Stimulated activated CD8-positive, alpha-beta memory T cell treated with anti-CD3 and anti-CD28 coated beads, Interleukin-2, amount 100 ng/mL, for 48 hours (primary cell): ENCODE results near the gene ZNF143.
"Not testable (repeated sequence)": the region's sequence is repeated elsewhere in the genome, so short reads cannot be mapped to it uniquely, and the experiment has no call there.

Experiments used
- DNase-seq, 2 donors: peaks; one replicate each; pipeline ENCODE4 v3.0.0-alpha.2; 2020; ENCODE audit warnings: low read depth in 2 of 2

ZNF143 gene

GRCh38 chr11:9498457-9499078 lies 37.8 kb downstream of the ZNF143 start:
- DNase-seq: no peak

DNA sequence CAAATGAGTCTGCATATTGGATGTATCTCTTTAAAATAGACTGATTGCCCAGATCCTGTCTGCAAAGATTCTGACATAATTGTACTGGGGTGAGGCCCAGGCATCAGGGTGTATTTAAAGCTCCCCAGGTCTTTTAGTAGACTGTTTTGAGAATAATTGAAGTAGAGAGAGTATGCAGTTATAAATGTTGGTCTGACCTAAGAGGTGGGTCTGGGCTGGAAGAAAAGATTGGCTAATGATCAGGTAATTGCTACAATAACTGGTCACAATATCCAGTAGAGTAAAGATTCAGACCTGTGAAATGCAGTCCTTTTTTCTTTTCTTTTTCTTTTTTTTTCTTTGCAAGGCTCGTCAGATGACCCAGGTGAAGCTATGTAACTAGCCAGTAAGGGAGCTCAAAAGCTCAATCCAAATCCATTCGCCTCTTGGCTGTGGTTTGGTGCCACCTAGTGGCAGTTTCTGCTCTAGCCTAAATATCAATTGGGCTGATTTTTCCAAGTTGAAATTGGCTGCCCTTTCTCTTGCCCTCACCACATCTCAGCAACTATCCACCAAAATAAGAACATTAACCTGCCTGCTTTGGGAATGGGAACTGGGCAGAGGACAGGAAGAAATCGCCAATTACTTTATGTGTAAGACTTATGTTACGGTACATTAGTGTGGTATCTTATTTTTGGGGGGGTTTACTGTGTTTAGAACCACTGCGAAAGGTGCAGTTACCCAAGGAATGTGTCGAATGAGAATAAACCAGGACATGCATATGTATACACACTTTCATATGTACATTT lies 45.9 kb downstream of the ZNF143 start:
- DNase-seq: peak; percentile 55 to 65

DNA sequence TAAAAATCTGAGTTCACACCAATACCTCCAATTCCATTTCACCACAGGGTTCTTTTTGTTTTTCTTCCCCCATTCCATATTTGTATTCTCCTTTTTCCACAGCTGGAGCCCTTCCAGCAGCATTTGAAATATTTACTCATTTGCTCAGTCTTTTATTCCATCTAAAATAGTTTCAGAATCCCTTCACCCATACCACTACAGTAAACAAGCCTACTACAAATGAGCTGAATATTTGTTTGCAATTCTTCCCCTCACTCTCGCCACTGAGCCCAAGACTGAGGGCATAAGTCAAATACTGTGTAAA lies 46.4 kb downstream of the ZNF143 start:
- DNase-seq: no peak

- DNase-seq: no peak
These were observed 48.2 kb downstream of the ZNF143 start for GRCh38 chr11:9509041-9509440.

- DNase-seq: no peak
These were observed 51.7 kb downstream of the ZNF143 start for GRCh38 chr11:9512370-9513019.

- DNase-seq: not testable (repeated sequence)
These were observed 53.8 kb downstream of the ZNF143 start for GRCh38 chr11:9514576-9514975.

DNA sequence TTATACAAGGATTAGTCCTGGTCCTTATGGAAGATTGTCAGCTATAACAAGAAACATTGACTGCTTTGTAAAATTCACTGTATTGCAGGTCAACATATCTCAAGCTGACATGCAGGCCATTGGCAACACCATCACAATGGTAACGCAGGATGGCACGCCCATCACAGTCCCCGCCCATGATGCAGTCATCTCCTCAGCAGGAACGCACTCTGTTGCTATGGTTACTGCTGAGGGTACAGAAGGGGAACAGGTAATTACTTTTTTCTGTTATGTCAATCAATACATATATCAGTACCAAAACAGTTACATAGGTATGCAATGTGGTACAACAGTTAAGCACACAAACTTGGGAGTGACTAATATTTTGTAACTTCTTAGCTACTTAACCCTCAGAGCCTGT lies 55.3 kb downstream of the ZNF143 start:
- no peak for DNase-seq

GRCh38 chr11:9518835-9519410 lies 58.1 kb downstream of the ZNF143 start:
- no peak for DNase-seq

- no peak for DNase-seq
These were observed 63.2 kb downstream of the ZNF143 start for GRCh38 chr11:9524001-9524400.

DNA sequence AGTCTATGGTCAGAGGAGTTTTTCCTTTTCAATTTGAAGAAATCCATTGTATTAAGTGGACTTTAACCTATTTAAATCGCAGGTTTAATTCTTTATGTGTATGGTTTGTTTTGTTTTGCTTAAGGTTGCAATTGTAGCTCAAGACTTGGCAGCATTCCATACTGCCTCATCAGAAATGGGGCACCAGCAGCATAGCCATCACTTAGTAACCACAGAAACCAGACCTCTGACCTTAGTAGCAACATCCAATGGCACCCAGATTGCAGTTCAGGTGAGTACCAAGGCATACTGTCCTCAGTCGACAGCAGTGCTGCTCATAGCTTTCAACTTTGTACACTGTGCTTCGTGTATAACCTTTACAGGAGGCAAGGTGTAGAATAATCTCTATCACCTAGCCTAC lies 64.3 kb downstream of the ZNF143 start:
- DNase-seq: no peak

- no peak for DNase-seq
These were observed 66.8 kb downstream of the ZNF143 start for GRCh38 chr11:9527481-9528135.

DNA sequence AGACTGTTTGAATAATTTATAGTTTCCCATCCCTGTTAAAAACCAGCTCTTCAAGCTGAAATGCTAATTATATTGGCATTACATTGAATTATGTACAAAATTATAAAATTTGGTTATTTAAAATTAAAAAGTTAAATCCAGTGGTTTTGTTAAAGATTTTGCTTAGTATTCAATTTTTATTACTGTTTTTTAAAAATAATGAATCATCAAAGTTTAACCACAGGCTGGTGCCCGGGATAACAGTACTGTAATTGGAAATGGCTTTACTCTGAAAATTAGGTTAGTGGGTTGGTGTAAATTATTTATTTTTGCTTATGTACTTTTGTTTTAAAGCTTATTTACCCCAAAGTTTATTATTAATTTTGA lies 67.3 kb downstream of the ZNF143 start:
- no peak for DNase-seq

DNA sequence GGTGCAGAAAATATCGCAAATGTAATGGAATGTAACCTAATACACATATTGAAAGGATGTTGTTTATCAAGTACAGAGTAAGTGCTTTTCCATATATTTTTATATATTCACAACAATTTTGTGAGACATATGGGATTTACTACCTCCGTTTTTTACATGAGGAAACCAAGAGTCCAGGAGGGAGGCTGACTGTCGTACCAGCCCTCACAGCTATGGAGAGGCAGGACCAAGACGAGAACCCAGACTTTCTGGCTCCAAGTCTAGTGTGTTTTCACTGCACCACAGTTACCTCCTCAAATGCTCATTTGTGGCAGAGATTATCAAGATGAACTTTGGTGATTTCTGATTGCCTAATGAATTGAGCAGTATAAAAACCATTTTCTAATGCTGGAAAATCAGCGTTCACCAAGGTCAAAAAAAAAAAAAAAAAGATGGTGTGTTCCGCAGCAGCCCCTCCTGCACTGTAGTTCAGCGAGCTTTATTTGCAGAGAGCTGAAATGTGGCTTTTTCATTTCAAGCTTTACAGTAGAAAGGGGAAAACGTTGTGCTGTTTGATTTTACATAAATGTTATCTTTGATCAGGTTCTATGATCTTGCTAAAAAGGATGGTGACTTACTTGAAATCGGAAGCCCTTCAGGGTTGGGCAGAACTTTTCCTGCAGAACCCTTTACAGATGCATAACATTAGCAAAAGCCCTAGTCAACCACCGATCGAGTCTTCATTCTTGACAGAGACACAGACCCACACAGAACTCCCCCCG lies 67.9 kb downstream of the ZNF143 start:
- no peak for DNase-seq

- no peak for DNase-seq
These were observed 68.5 kb downstream of the ZNF143 start for GRCh38 chr11:9529334-9529650.

DNA sequence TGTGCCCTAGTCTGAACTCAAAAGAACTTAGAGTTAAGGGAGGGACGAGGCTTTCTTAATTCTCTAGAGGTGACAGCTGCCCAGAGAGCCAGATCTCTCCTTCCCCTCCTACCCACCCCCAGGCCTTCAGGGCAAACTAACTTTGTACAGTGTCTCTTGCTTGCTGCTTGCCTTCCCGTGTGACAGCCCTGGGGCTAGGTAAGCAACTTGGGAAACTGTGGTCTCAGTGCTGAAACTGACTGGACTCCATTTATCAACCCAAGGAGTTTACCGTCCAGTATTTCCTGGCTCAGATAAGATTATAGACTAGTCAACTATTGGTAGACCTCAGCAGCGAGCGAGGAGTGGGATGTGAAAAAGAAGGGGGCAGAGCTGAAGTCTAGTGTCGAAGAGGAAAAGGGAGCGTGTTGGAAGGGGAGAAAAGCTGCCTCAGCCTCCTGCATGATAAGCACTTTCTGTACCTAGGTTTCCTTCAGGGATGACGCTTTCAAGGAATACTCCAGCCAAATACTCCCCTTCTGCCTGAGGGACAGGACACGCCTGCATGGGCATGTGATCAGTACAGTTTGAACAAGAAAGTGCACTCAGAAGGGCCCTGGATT lies 69.3 kb downstream of the ZNF143 start:
- DNase-seq: no peak

GRCh38 chr11:9530901-9531625 lies 70.3 kb downstream of the ZNF143 start:
- no peak for DNase-seq

DNA sequence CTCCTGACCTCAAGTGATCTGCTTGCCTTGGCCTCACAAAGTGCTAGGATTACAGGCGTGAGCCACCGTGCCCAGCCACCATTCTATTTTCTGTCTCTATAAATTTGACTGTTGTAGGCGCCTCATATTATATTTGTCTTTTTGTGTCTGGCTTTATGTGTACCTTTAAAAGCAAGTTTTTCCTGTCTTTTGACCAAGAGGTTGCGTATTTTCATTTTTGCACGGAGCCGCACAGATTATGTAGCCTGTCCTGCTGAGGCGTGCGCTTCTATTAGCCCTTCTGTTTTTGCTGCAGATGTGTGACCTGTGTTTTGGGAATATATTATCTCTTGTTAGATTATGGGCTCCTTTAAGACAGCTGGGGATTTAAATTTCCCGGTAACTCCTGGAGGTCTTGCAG lies 72.2 kb downstream of the ZNF143 start:
- DNase-seq: no peak

GRCh38 chr11:9533736-9534473 lies 73.1 kb downstream of the ZNF143 start:
- DNase-seq: no peak

DNA sequence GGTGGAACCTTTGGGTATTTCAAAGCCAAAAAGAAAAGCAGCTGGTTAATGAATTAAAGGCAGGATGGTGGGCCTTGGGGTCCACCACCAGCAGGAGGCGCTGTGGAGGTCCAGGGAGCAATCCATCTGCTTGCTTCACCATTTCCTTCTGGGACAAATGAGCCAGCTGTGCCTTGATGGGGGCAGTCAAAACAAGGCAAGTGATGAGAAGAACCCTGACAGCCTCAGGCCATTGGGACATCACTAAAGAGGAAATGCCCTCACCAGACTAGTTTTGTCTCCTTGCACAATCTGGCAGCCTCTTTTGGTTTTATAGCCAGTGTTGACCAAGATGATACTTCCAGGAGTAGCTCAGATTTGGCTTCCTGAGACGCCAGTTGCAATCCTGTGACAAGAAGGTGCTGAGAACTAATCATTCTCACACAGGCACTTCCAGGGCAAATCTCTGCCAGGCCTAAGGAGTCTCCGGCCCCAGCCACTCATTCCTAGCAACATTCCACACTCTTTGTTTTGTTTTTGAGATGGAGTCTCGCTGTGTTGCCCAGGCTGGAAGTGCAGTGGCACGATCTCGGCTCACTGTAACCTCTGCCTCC lies 74.5 kb downstream of the ZNF143 start:
- peak; percentile 75 to 78 for DNase-seq

DNA sequence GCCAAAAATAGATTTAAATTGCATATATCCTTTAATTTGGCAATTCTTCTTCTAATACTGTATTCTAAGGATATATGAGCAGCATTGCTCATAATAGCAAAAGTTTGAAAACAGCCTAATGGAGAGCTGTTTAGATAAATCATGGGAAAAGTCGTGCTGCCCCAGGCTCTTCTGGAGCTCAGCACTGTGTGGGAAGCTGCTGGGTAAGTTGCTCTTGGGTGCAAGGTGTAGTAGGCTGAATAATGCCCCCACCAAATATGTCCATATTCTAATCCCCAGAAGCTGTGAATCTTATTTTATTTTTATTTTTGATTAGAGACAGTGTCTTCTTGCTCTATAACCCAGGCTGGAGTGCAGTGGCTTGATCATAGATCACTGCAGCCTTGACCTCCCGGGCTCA lies 77.7 kb downstream of the ZNF143 start:
- no peak for DNase-seq
